CD4-positive, alpha-beta T cell treated with Interleukin-2 at 100 ng/mL for 4 hours (primary cell): Measurements from ENCODE around the gene CST6.
A peak's percentile ranks its signal among the peaks of the same experiment; 100 is the strongest.
"Not testable (repeated sequence)": the region's sequence is repeated elsewhere in the genome, so short reads cannot be mapped to it uniquely, and the experiment has no call there.

Experiments
- DNase-seq: peaks from one replicate; pipeline ENCODE4 v3.0.0-alpha.2; 2020; ENCODE audit warnings: low spot score

The CST6 gene

GRCh38 chr11:65983589-65983987 lies 28.2 kb upstream of the CST6 start:
- no peak for DNase-seq

GRCh38 chr11:65987336-65987735 lies 24.5 kb upstream of the CST6 start:
- no peak for DNase-seq

- peak; percentile 97 for DNase-seq
Measured at GRCh38 chr11:65988791-65989592, 22.8 kb upstream of the CST6 start.

GRCh38 chr11:65992056-65992455 lies 19.8 kb upstream of the CST6 start:
- no peak for DNase-seq

GRCh38 chr11:65997286-65997685 lies 14.5 kb upstream of the CST6 start:
- no peak for DNase-seq

- DNase-seq: peak; percentile 96
Measured at GRCh38 chr11:66001942-66002647, 9.7 kb upstream of the CST6 start, which contains the start of the genes BANF1 and EIF1AD. Gene BANF1, plus strand, starts transcription at chr11:66002503. Its CDS starts 748 bp downstream, at chr11:66003251. Gene EIF1AD, minus strand, starts transcription at chr11:66002157. Its CDS starts 1,768 bp downstream, at chr11:66000389.

- DNase-seq: peak; percentile 59
Measured at GRCh38 chr11:66002648-66003225, 9.1 kb upstream of the CST6 start.

GRCh38 chr11:66003291-66003690 lies 8.5 kb upstream of the CST6 start:
- DNase-seq: no peak

- no peak for DNase-seq
Measured at GRCh38 chr11:66004186-66004585, 7.6 kb upstream of the CST6 start.

- no peak for DNase-seq
Measured at GRCh38 chr11:66006134-66006890, 5.5 kb upstream of the CST6 start.

- no peak for DNase-seq
Measured at GRCh38 chr11:66006891-66007176, 5.0 kb upstream of the CST6 start.

- no peak for DNase-seq
Measured at GRCh38 chr11:66007201-66007634, 4.6 kb upstream of the CST6 start.

- DNase-seq: no peak
Measured at GRCh38 chr11:66008095-66008467, 3.7 kb upstream of the CST6 start.

- no peak for DNase-seq
Measured at GRCh38 chr11:66008468-66009101, 3.2 kb upstream of the CST6 start.

GRCh38 chr11:66010036-66010435 lies 1.8 kb upstream of the CST6 start:
- DNase-seq: not testable (repeated sequence)

- DNase-seq: no peak
Measured at GRCh38 chr11:66011239-66011784, 496 bp upstream of the CST6 start.

GRCh38 chr11:66012371-66012945 lies 650 bp downstream of the CST6 start:
- DNase-seq: no peak

GRCh38 chr11:66012946-66013761 lies 1.3 kb downstream of the CST6 start:
- DNase-seq: no peak

GRCh38 chr11:66013762-66014100 lies 1.9 kb downstream of the CST6 start:
- no peak for DNase-seq

- no peak for DNase-seq
Measured at GRCh38 chr11:66014804-66015453, 3.1 kb downstream of the CST6 start.
